ENCODE measurements around the gene WNT7B.

GRCh38 chr22:45992737-45993136 lies 15.8 kb upstream of the WNT7B start:
- TF ChIP-seq YY1 (IDR thresholded peaks at IDR 0.05; ENCODE audit: insufficient read depth, insufficient read length) (no peak), ZNF274 (IDR thresholded peaks at IDR 0.05; ENCODE audit: low read depth, low read length) (no peak), SUZ12 (IDR thresholded peaks at IDR 0.05; ENCODE audit: extremely low read depth, insufficient read depth, insufficient read length) (no peak)

All from NT2/D1 (cell line).